ENCODE data around the gene NFKBIZ. TPM values are rescaled to one million over a fixed set of nuclear protein-coding genes. Genes with fewer than 3 reads are reported as not detected.

The NFKBIZ gene
- total and polyA plus RNA-seq, 2 donors (not counting 3 experiments of a cell fraction or from before 2014, with no cell fraction given), result 17.5 to 28.9 TPM

DNA sequence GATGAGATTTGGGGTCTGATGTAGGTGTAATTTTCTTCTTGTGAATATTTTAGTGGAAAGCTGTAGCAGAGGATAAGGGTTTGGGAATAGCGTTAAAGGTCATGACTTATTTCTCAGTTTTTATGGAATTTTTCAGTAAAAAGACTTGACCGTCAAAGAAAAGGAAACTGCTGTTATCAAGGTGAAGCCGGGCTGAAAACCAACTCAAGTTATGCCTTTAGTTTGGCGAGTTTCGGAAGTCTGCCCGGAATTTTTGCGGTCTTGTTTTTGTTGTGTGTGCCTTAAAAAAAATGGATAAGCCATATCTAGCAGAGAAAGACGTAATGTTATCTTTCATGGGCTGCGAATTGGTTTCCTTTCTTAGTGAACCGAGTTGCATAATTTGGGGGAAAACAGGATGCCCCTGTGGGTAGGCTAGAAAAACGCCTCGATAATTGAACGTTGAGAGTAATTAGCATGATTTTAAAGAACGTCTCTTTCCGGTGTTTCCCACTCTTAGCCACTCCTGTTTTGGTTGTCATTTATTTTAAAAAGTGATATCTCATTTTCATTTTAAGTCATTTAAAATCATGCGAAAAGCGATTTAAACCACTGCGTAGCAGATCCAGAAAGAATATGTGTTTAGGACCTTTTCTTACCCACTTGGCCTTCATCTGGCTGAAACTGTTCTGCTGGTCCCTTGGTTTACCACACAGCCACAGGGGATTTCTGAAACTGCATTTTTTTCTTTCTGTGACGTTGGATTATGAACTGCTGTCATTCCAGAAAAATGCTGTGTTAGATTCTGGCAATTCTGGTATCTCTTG is 1.1 kb downstream of the NFKBIZ start:
- Histone ChIP-seq H2AFZ (ENCODE audit: low read depth, low read length) (no peak overlapping the region), H4K20me1 (replicated peaks; ENCODE audit: control insufficient read depth, extremely low read depth, insufficient read depth, low read length) (no peaks in the 10 kb centered on the region), H3K4me1 (ENCODE audit: control insufficient read depth, extremely low read depth, insufficient read depth, low read length) (peaks cover 17% of the 10 kb centered on the region), H3K27ac (ENCODE audit: insufficient read depth, low read depth, low read length) (peak overlapping the region; percentile 88), H3K4me3 (replicated peaks in 1 of 3; ENCODE audit: insufficient read depth in 1 of 3, low read depth in 1 of 3, low read length in 3 of 3) (peak overlapping the region; percentile 88 to 99 (median 90)), H3K27me3 (ENCODE audit: control insufficient read depth in 2 of 2, insufficient read depth in 2 of 2, low read length in 2 of 2) (no peaks in the 10 kb centered on the region), H3K9me3 (replicated peaks; ENCODE audit: control insufficient read depth, insufficient read depth, low read length) (no peaks in the 10 kb centered on the region), H3K9me1 (replicated peaks; ENCODE audit: control insufficient read depth, extremely low read depth, insufficient read depth, low read length) (no peaks in the 10 kb centered on the region), H3K79me2 (ENCODE audit: control insufficient read depth, insufficient read depth, low read length) (peaks cover 53% of the 10 kb centered on the region), H3K9ac (replicated peaks; ENCODE audit: extremely low read depth, insufficient read depth, low read length) (peak overlapping the region; percentile 99), H3K36me3 (ENCODE audit: control insufficient read depth in 2 of 2, extremely low read depth in 1 of 2, insufficient read depth in 2 of 2, low read length in 2 of 2) (peaks cover 20 to 26% of the 10 kb centered on the region in 2 experiments), H3K4me2 (ENCODE audit: insufficient read depth, low read length) (peak overlapping the region; percentile 96)
- TSS peak; percentile 78 for BruUV-seq (replicated peaks)
- ChIA-PET POLR2A (interaction anchor here (0.8 to 2.6 kb wide), 15 partner anchors 8 to 375 kb away, joined by 3 to 31 read pairs (median 5); no protein-coding TSS in a partner anchor), CTCF (interaction anchor here (1.1 to 3.3 kb wide), 12 partner anchors 23 to 379 kb away, joined by 3 to 39 read pairs (median 6); no protein-coding TSS in a partner anchor)
- peak; percentile 83 for FAIRE-seq
- intact Hi-C loops (cut with micrococcal nuclease) (loop anchor here (1.0 to 5.0 kb wide), 5 partner anchors 37 to 375 kb away; no protein-coding TSS in a partner anchor), dilution Hi-C loops (cut with MboI; ENCODE audit: extremely low pct_ligation_motif_present, low sequenced_read_pairs) (loop anchor here (25.0 kb wide), 1 partner anchor 312 kb away; no protein-coding TSS in a partner anchor)
- no peak for TF ChIP-seq FOS (IDR thresholded peaks at IDR 0.05; ENCODE audit: borderline replicate concordance, insufficient read depth, low read length)
- no peak for TF ChIP-seq POLR2A (IDR thresholded peaks at IDR 0.05; ENCODE audit: low read depth, low read length)
- TF ChIP-seq MYC (IDR thresholded peaks at IDR 0.05; ENCODE audit: low read depth, low read length), result no peak
- TF ChIP-seq GATA2 (IDR thresholded peaks at IDR 0.05; ENCODE audit: insufficient read depth, insufficient read length, low read depth, low read length), result no peak
- TF ChIP-seq POLR2AphosphoS5 (IDR thresholded peaks at IDR 0.05; ENCODE audit: insufficient read depth, low read depth, low read length), result no peak
- no peak for TF ChIP-seq MAX (IDR thresholded peaks at IDR 0.05; ENCODE audit: insufficient read depth, insufficient read length)
- TF ChIP-seq, protein P1, sequence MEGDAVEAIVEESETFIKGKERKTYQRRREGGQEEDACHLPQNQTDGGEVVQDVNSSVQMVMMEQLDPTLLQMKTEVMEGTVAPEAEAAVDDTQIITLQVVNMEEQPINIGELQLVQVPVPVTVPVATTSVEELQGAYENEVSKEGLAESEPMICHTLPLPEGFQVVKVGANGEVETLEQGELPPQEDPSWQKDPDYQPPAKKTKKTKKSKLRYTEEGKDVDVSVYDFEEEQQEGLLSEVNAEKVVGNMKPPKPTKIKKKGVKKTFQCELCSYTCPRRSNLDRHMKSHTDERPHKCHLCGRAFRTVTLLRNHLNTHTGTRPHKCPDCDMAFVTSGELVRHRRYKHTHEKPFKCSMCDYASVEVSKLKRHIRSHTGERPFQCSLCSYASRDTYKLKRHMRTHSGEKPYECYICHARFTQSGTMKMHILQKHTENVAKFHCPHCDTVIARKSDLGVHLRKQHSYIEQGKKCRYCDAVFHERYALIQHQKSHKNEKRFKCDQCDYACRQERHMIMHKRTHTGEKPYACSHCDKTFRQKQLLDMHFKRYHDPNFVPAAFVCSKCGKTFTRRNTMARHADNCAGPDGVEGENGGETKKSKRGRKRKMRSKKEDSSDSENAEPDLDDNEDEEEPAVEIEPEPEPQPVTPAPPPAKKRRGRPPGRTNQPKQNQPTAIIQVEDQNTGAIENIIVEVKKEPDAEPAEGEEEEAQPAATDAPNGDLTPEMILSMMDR (IDR thresholded peaks at IDR 0.05; ENCODE audit: extremely low read depth in 1 of 2, insufficient read depth in 1 of 2, low read depth in 1 of 2, low read length in 2 of 2), result no peak
- no peak for TF ChIP-seq JUN (IDR thresholded peaks at IDR 0.05; ENCODE audit: borderline replicate concordance, insufficient read depth, insufficient read length, low read depth)
- no peak for TF ChIP-seq EZH2 (IDR thresholded peaks at IDR 0.05; ENCODE audit: borderline replicate concordance, low read depth, low read length, severe bottlenecking)
- peak; percentile 53 for DNase-seq (ENCODE audit: low read depth, low spot score)
